Stimulated activated CD8-positive, alpha-beta memory T cell treated with anti-CD3 and anti-CD28 coated beads, Interleukin-2, amount 100 ng/mL, for 1 hour (primary cell): ENCODE results near the gene WDR37.

Experiments used
- DNase-seq, 2 donors: peaks; one replicate each; pipeline ENCODE4 v3.0.0-alpha.2; 2020; ENCODE audit warnings: low read depth in 2 of 2

WDR37 gene

GRCh38 chr10:1074052-1074747 is 18.0 kb downstream of the WDR37 start:
- DNase-seq = no peak

GRCh38 chr10:1074748-1075308 is 18.6 kb downstream of the WDR37 start:
- DNase-seq = no peak

GRCh38 chr10:1078668-1079067 is 22.5 kb downstream of the WDR37 start:
- no peak for DNase-seq

- DNase-seq = no peak
Observed at GRCh38 chr10:1083581-1083980, 27.4 kb downstream of the WDR37 start.

- no peak for DNase-seq
Observed at GRCh38 chr10:1084011-1084950, 28.1 kb downstream of the WDR37 start.

GRCh38 chr10:1085258-1085657 is 29.1 kb downstream of the WDR37 start:
- DNase-seq = no peak

- DNase-seq = no peak
Observed at GRCh38 chr10:1086787-1087186, 30.6 kb downstream of the WDR37 start.

- DNase-seq = no peak
Observed at GRCh38 chr10:1089017-1089689, 33.0 kb downstream of the WDR37 start.

- no peak for DNase-seq
Observed at GRCh38 chr10:1090696-1091095, 34.5 kb downstream of the WDR37 start.

- DNase-seq = no peak
Observed at GRCh38 chr10:1093696-1094095, 37.5 kb downstream of the WDR37 start.

GRCh38 chr10:1094112-1095057 is 38.2 kb downstream of the WDR37 start:
- no peak for DNase-seq

GRCh38 chr10:1095498-1095897 is 39.3 kb downstream of the WDR37 start:
- DNase-seq = no peak

GRCh38 chr10:1096287-1096889 is 40.2 kb downstream of the WDR37 start:
- no peak for DNase-seq

- DNase-seq = no peak
Observed at GRCh38 chr10:1097436-1097835, 41.3 kb downstream of the WDR37 start.

- DNase-seq = no peak
Observed at GRCh38 chr10:1100143-1100542, 44.0 kb downstream of the WDR37 start.

GRCh38 chr10:1100691-1101368 is 44.6 kb downstream of the WDR37 start:
- no peak for DNase-seq

GRCh38 chr10:1101946-1102345 is 45.8 kb downstream of the WDR37 start:
- DNase-seq = no peak

GRCh38 chr10:1102416-1102815 is 46.2 kb downstream of the WDR37 start:
- no peak for DNase-seq

- DNase-seq = no peak
Observed at GRCh38 chr10:1102831-1103230, 46.6 kb downstream of the WDR37 start.

- DNase-seq = no peak
Observed at GRCh38 chr10:1103551-1103950, 47.4 kb downstream of the WDR37 start.
